Stromal cell of bone marrow (primary cell): ENCODE results near the gene MCF2L2.
"Not testable (repeated sequence)": the region's sequence is repeated elsewhere in the genome, so short reads cannot be mapped to it uniquely, and the experiment has no call there.

Experiments
- DNase-seq: peaks from one replicate; pipeline ENCODE4 v3.0.0-alpha.2; 2012; ENCODE audit warnings: low read depth

Gene MCF2L2

GRCh38 chr3:183428447-183429211, at the start of gene MCF2L2:
Gene MCF2L2 (minus strand): TSS chr3:183428619. CDS start chr3:183427977, 642 bp downstream.
- no peak for DNase-seq

GRCh38 chr3:183477801-183478456, 49.5 kb upstream of the MCF2L2 start:
- DNase-seq, result no peak

GRCh38 chr3:183475764-183476162, 47.3 kb upstream of the MCF2L2 start:
- DNase-seq, result not testable (repeated sequence)

GRCh38 chr3:183475016-183475763, 46.8 kb upstream of the MCF2L2 start:
- DNase-seq, result no peak

- DNase-seq, result no peak
These were observed 45.5 kb upstream of the MCF2L2 start for GRCh38 chr3:183473969-183474368.

GRCh38 chr3:183472155-183472554, 43.7 kb upstream of the MCF2L2 start:
- DNase-seq, result no peak

- no peak for DNase-seq
These were observed 40.0 kb upstream of the MCF2L2 start for GRCh38 chr3:183468424-183468823.

- DNase-seq, result no peak
These were observed 38.2 kb upstream of the MCF2L2 start for GRCh38 chr3:183466575-183466974.

- DNase-seq, result not testable (repeated sequence)
These were observed 37.3 kb upstream of the MCF2L2 start for GRCh38 chr3:183465710-183466109.

GRCh38 chr3:183464480-183464879, 36.1 kb upstream of the MCF2L2 start:
- no peak for DNase-seq

GRCh38 chr3:183460081-183461055, 31.9 kb upstream of the MCF2L2 start:
- no peak for DNase-seq

- peak; percentile 33 for DNase-seq
These were observed 26.7 kb upstream of the MCF2L2 start for GRCh38 chr3:183455089-183455488.

GRCh38 chr3:183454064-183454463, 25.6 kb upstream of the MCF2L2 start:
- no peak for DNase-seq

GRCh38 chr3:183449791-183450190, 21.4 kb upstream of the MCF2L2 start:
- DNase-seq, result no peak

- DNase-seq, result no peak
These were observed 21.0 kb upstream of the MCF2L2 start for GRCh38 chr3:183449391-183449790.

- DNase-seq, result no peak
These were observed 20.1 kb upstream of the MCF2L2 start for GRCh38 chr3:183448369-183449128.

GRCh38 chr3:183447206-183448001, 19.0 kb upstream of the MCF2L2 start:
- peak; percentile 34 for DNase-seq

GRCh38 chr3:183446838-183447205, 18.4 kb upstream of the MCF2L2 start:
- DNase-seq, result no peak

- DNase-seq, result no peak
These were observed 16.3 kb upstream of the MCF2L2 start for GRCh38 chr3:183444748-183445147.
